Sigmoid colon (tissue), 4 donors: ENCODE measurements around the gene IZUMO2.

ENCODE experiments used
- CTCF ChIP-seq, 4 experiments: fragments of 450-650 bp in 3 of 4; fragments of 200-600 bp in 1 of 4; IDR thresholded peaks; one replicate each; pipeline ENCODE4 v1.5.1; 2016 to 2019; ENCODE audit warnings: antibody characterized with exemption in 4 of 4, mild to moderate bottlenecking in 3 of 4, moderate library complexity in 2 of 4
- POLR2AphosphoS5 ChIP-seq, 4 donors: sonication (generic); formaldehyde crosslinking; IDR thresholded peaks; one replicate each; pipeline ENCODE4 v1.6.1; 2017; ENCODE audit warnings: antibody characterized with exemption in 4 of 4

GRCh38 chr19:50210425-50210824, 47.3 kb upstream of the IZUMO2 start:
- TF ChIP-seq CTCF (IDR thresholded peaks at IDR 0.05) (no peak), POLR2AphosphoS5 (IDR thresholded peaks at IDR 0.05) (no peak)
